ENCODE results near the gene CNTN1.

- TF ChIP-seq CTCF (IDR thresholded peaks at IDR 0.05): no peak
- no peak for TF ChIP-seq POLR2AphosphoS5 (IDR thresholded peaks at IDR 0.05)
- no peak for TF ChIP-seq POLR2A (IDR thresholded peaks at IDR 0.05)
Measured at GRCh38 chr12:40834321-40834720, 142.1 kb downstream of the CNTN1 start.
